K562 (cell line): ENCODE measurements around the gene EIF3K. TPM values are rescaled to one million over a fixed set of nuclear protein-coding genes. Genes with fewer than 3 reads are reported as not detected.

Experiments used
- ATAC-seq: fragments of 200-7000 bp; cut with Tn5 transposase; 3 replicates; pipeline ENCODE4 v1.9.1; 2020; ENCODE audit warnings: moderate library complexity
- BruUV-seq: library from RNA; stranded (reverse); fragments of 400-500 nt; replicated peaks from 2 replicates; lab custom pipeline; 2021; lab: Mats Ljungman, UMichigan
- CTCF ChIA-PET: fragments of 300-600 bp; formaldehyde crosslinking; extraction: SDS; loops from one replicate; lab custom pipeline; 2021; ENCODE audit warnings: low intra/inter-chr PET ratio; lab: Yijun Ruan, JAX
- POLR2A ChIA-PET: fragments of 300-600, 350-650 bp; sonication (Branson Sonifier 250); formaldehyde crosslinking; extraction: SDS; loops from one replicate; lab custom pipeline; 2021; ENCODE audit warnings: antibody characterized with exemption, inconsistent platforms; lab: Yijun Ruan, JAX
- DNase-seq, 4 experiments: peaks; one replicate each; pipeline versions ENCODE4 v3.0.0 to v3.0.0-alpha.2; 2011 to 2018; ENCODE audit warnings: low spot score in 3 of 4, mixed read lengths in 3 of 4; ENCODE audit errors: extremely low read depth in 1 of 4
- FAIRE-seq: peaks from 2 replicates; lab custom pipeline; 2011; peaks lifted over from hg19 to GRCh38; lab: Jason Lieb, UNC
- H2AFZ ChIP-seq: 2 replicates; pipeline ENCODE4 v1.6.0; 2011; ENCODE audit warnings: low read depth, low read length, control low read depth, inconsistent platforms
- H3K27ac ChIP-seq: fragments of 200-600 bp; 3 replicates; pipeline ENCODE4 v1.8.0; 2011; ENCODE audit warnings: low read depth, mild to moderate bottlenecking, control low read depth, inconsistent platforms, low read length, moderate library complexity, mixed read lengths; ENCODE audit errors: extremely low read depth
- H3K27me3 ChIP-seq, 2 experiments: fragments of 300-600 bp in 1 of 2; 2 replicates in 1 of 2; 3 replicates in 1 of 2; pipeline versions ENCODE4 v1.6.0 to v1.8.0; 2011; ENCODE audit warnings: inconsistent platforms in 2 of 2, low read length in 2 of 2, mild to moderate bottlenecking in 1 of 2, mixed read lengths in 1 of 2, moderate library complexity in 1 of 2; ENCODE audit not compliant: control insufficient read depth in 2 of 2, insufficient read depth in 2 of 2
- H3K36me3 ChIP-seq: fragments of 300-600 bp; 3 replicates; pipeline ENCODE4 v1.8.0; 2011; ENCODE audit warnings: mild to moderate bottlenecking, low read length, inconsistent platforms; ENCODE audit not compliant: control insufficient read depth, insufficient read depth
- H3K4me1 ChIP-seq, 2 experiments: fragments of 200-600 bp in 1 of 2; replicated peaks in 1 of 2; 2 replicates in 1 of 2; 3 replicates in 1 of 2; pipeline versions ENCODE4 v1.5.1 to v1.8.0; 2011; ENCODE audit warnings: inconsistent platforms in 2 of 2, low read length in 2 of 2, mild to moderate bottlenecking in 1 of 2, mixed read lengths in 1 of 2, moderate library complexity in 1 of 2; ENCODE audit not compliant: control insufficient read depth in 2 of 2, insufficient read depth in 2 of 2
- H3K4me2 ChIP-seq: 2 replicates; pipeline ENCODE4 v1.6.1; 2011; ENCODE audit warnings: low read length, control low read depth, inconsistent platforms, mixed read lengths; ENCODE audit not compliant: insufficient read depth
- H3K4me3 ChIP-seq: fragments of 200-600 bp; sonication (generic), shearing (Covaris generic); 2 replicates; pipeline ENCODE4 v1.5.1; 2016; ENCODE audit warnings: control low read depth, inconsistent platforms
- H3K79me2 ChIP-seq: fragments of 200-600 bp; 3 replicates; pipeline ENCODE4 v1.8.0; 2011; ENCODE audit warnings: low read length, inconsistent platforms; ENCODE audit not compliant: control insufficient read depth, insufficient read depth
- H3K9ac ChIP-seq, 2 experiments: 2 replicates each; pipeline versions ENCODE4 v1.6.0 to v1.6.1; 2011; ENCODE audit warnings: low read depth in 2 of 2, low read length in 2 of 2, control low read depth in 1 of 2, inconsistent platforms in 1 of 2, mild to moderate bottlenecking in 1 of 2, mixed read lengths in 1 of 2; ENCODE audit not compliant: insufficient read depth in 1 of 2
- H3K9me1 ChIP-seq: one replicate; pipeline ENCODE4 v1.6.0; 2011; ENCODE audit warnings: inconsistent platforms, mild to moderate bottlenecking, low read length, moderate library complexity; ENCODE audit not compliant: control insufficient read depth, insufficient read depth
- H3K9me3 ChIP-seq: replicated peaks from 2 replicates; pipeline ENCODE4 v1.5.1; 2011; ENCODE audit warnings: low read depth, low read length, inconsistent platforms; ENCODE audit not compliant: control insufficient read depth, insufficient read depth
- H4K20me1 ChIP-seq: replicated peaks from 2 replicates; pipeline ENCODE4 v1.6.1; 2011; ENCODE audit warnings: low read length, inconsistent platforms, mixed read lengths; ENCODE audit not compliant: control insufficient read depth, insufficient read depth
- ADNP ChIP-seq: fragments of 200-800 bp; sonication (Bioruptor generic); IDR thresholded peaks from 2 replicates; pipeline ENCODE4 v1.6.1; 2016; ENCODE audit warnings: missing genetic modification characterization, missing compliant biosample characterization
- ARID1B ChIP-seq: fragments of 450-650 bp; IDR thresholded peaks from 2 replicates; pipeline ENCODE4 v1.6.1; 2016; ENCODE audit warnings: antibody characterized with exemption, mild to moderate bottlenecking, inconsistent platforms
- CBFB ChIP-seq: sonication (generic); formaldehyde crosslinking; IDR thresholded peaks from 2 replicates; pipeline ENCODE4 v1.4.0; 2020; ENCODE audit warnings: mild to moderate bottlenecking, missing genetic modification reagents
- CBX1 ChIP-seq: sonication (generic); IDR thresholded peaks from 2 replicates; pipeline ENCODE4 v1.6.1; 2016; ENCODE audit warnings: antibody characterized with exemption, low read depth, mild to moderate bottlenecking
- CBX2 ChIP-seq: fragments of 200-600 bp; sonication (generic); IDR thresholded peaks from one replicate; pipeline ENCODE4 v1.6.1; 2012; ENCODE audit warnings: mild to moderate bottlenecking, low read length, inconsistent platforms; ENCODE audit not compliant: insufficient read depth, poor library complexity, severe bottlenecking
- CBX3 ChIP-seq, 2 experiments: IDR thresholded peaks; 1 replicate in 1 of 2; 2 replicates in 1 of 2; pipeline ENCODE4 v1.6.1; 2012; ENCODE audit warnings: inconsistent platforms in 2 of 2, low read length in 2 of 2, borderline replicate concordance in 1 of 2, control low read depth in 1 of 2
- CHD4 ChIP-seq: fragments of 200-600 bp; sonication (generic); IDR thresholded peaks from 3 replicates; pipeline ENCODE4 v1.6.1; 2012; ENCODE audit warnings: low read depth, mild to moderate bottlenecking, mixed read lengths, low read length, inconsistent platforms; ENCODE audit not compliant: insufficient read depth, insufficient replicate concordance, poor library complexity, severe bottlenecking
- CTBP1 ChIP-seq: fragments of 450-650 bp; IDR thresholded peaks from 2 replicates; pipeline ENCODE4 v1.6.1; 2016; ENCODE audit warnings: borderline replicate concordance
- ELF2 ChIP-seq: fragments of 250-450 bp; sonication (Bioruptor Pico); IDR thresholded peaks from 2 replicates; pipeline ENCODE4 v1.5.0; 2021; ENCODE audit warnings: mild to moderate bottlenecking
- ELF4 ChIP-seq: fragments of 450-650 bp; formaldehyde crosslinking; IDR thresholded peaks from 2 replicates; pipeline ENCODE4 v1.4.0; 2022; ENCODE audit warnings: missing genetic modification characterization
- KDM1A ChIP-seq, 2 experiments: fragments of 450-650 bp; IDR thresholded peaks; 2 replicates each; pipeline ENCODE4 v1.6.1; 2016; ENCODE audit warnings: mild to moderate bottlenecking in 2 of 2
- MIER1 ChIP-seq: fragments of 450-650 bp; IDR thresholded peaks from 2 replicates; pipeline ENCODE4 v1.6.1; 2016; ENCODE audit warnings: antibody characterized with exemption, mild to moderate bottlenecking, low read depth
- NR1H2 ChIP-seq: sonication (generic); formaldehyde crosslinking; IDR thresholded peaks from 2 replicates; pipeline ENCODE4 v1.4.0; 2020; ENCODE audit warnings: mild to moderate bottlenecking, missing genetic modification reagents
- NR2C1 ChIP-seq, 2 experiments: fragments of 450-650 bp; IDR thresholded peaks; 2 replicates each; pipeline ENCODE4 v1.6.1; 2017; ENCODE audit warnings: mild to moderate bottlenecking in 2 of 2, antibody characterized with exemption in 1 of 2, inconsistent platforms in 1 of 2, missing compliant biosample characterization in 1 of 2, missing genetic modification characterization in 1 of 2
- SAFB2 ChIP-seq: fragments of 200-400 bp; formaldehyde crosslinking; IDR thresholded peaks from 2 replicates; pipeline ENCODE4 v1.6.1; 2018; ENCODE audit warnings: borderline replicate concordance, low read length, low read depth, moderate library complexity; ENCODE audit not compliant: severe bottlenecking
- SP1 ChIP-seq: sonication (generic); formaldehyde crosslinking; IDR thresholded peaks from 2 replicates; pipeline ENCODE4 v1.8.1; 2022; ENCODE audit warnings: mild to moderate bottlenecking, missing genetic modification reagents
- SRSF3 ChIP-seq: fragments of 200-400 bp; formaldehyde crosslinking; IDR thresholded peaks from 2 replicates; pipeline ENCODE4 v1.6.1; 2016; ENCODE audit warnings: mild to moderate bottlenecking, low read length, moderate library complexity; ENCODE audit not compliant: insufficient read depth
- TRIM24 ChIP-seq, 2 experiments: fragments of 450-650 bp; IDR thresholded peaks; 2 replicates each; pipeline ENCODE4 v1.6.1; 2016
- TRIM28 ChIP-seq: fragments of 450-650 bp; IDR thresholded peaks from 2 replicates; pipeline ENCODE4 v1.6.1; 2017
- ZNF175 ChIP-seq: fragments of 200-800 bp; sonication (Bioruptor generic); IDR thresholded peaks from 2 replicates; pipeline ENCODE4 v1.6.1; 2016; ENCODE audit warnings: low read depth, mild to moderate bottlenecking, missing genetic modification characterization, missing compliant biosample characterization
- ZNF311 ChIP-seq: fragments of 250-450 bp; sonication (Bioruptor Pico); IDR thresholded peaks from 2 replicates; pipeline ENCODE4 v1.4.0; 2020; ENCODE audit warnings: mild to moderate bottlenecking, moderate library complexity
- ZNF316 ChIP-seq: fragments of 450-650 bp; IDR thresholded peaks from 2 replicates; pipeline ENCODE4 v1.6.1; 2016
- ZNF785 ChIP-seq: fragments of 250-450 bp; sonication (Bioruptor Pico); IDR thresholded peaks from 2 replicates; pipeline ENCODE4 v1.4.0; 2020; ENCODE audit warnings: mild to moderate bottlenecking
- WGBS: fragments of 100-300 bp; shearing (Covaris generic); methylation state at CpG from one replicate; pipeline ENCODE4 v1.1.6; 2016; ENCODE audit warnings: low coverage, mixed read lengths; ENCODE audit not compliant: insufficient coverage; ENCODE audit errors: missing lambda C conversion rate; 5-methylcytosine and 5-hydroxymethylcytosine counted together
- in situ Hi-C: fragments of 300-500 bp; cut with MboI; formaldehyde crosslinking; loops from 4 replicates; pipeline ENCODE4 v1.15.0; 2018; ENCODE audit warnings: inconsistent platforms, mixed read lengths
- intact Hi-C: fragments of 100-400 bp; cut with micrococcal nuclease; formaldehyde crosslinking; loops from 2 replicates; pipeline ENCODE4 v1.14.2; 2022
- polyA plus RNA-seq, 8 experiments: library from polyadenylated mRNA; depleted of rRNA in 4 of 8; stranded (reverse) in 5 of 8; unstranded in 3 of 8; fragments of >200 nt; fragmentation: Nextera tagmentation in 2 of 8; fragmentation: Illumina TruSeq in 1 of 8; extraction: Ambion mirVana in 2 of 8; extraction: Trizol in 1 of 8; gene quantifications; 2 replicates each; pipeline versions ENCODE4 v1.2.1 to v1.2.3, GENCODE V29; 2011 to 2014; ENCODE audit warnings: inconsistent platforms in 1 of 8, missing spikeins in 1 of 8
- total RNA-seq, 7 experiments: library from RNA; depleted of rRNA in 6 of 7; stranded (reverse); fragments of >200 nt in 6 of 7; fragmentation: Illumina TruSeq in 2 of 7; extraction: Trizol in 2 of 7; gene quantifications; 2 replicates each; pipeline versions ENCODE4 v1.2.1 to v1.2.3, GENCODE V29; 2011 to 2021; ENCODE audit warnings: low replicate concordance in 1 of 7
- TF ChIP-seq, protein P1 (sequence below), 2 experiments: fragments of 450-650 bp in 1 of 2; sonication (generic) in 1 of 2; formaldehyde crosslinking; conservative IDR thresholded peaks; 2 replicates each; pipeline versions ENCODE4 v1.4.0 to v1.8.1; 2020 to 2022; ENCODE audit warnings: mild to moderate bottlenecking in 1 of 2, missing genetic modification reagents in 1 of 2

The EIF3K gene
- total and polyA plus RNA-seq, 9 of the 15 experiments (the other 6 are each of a cell fraction or from before 2014, with no cell fraction given), result 387 to 1,827 (median 733) TPM

DNA sequence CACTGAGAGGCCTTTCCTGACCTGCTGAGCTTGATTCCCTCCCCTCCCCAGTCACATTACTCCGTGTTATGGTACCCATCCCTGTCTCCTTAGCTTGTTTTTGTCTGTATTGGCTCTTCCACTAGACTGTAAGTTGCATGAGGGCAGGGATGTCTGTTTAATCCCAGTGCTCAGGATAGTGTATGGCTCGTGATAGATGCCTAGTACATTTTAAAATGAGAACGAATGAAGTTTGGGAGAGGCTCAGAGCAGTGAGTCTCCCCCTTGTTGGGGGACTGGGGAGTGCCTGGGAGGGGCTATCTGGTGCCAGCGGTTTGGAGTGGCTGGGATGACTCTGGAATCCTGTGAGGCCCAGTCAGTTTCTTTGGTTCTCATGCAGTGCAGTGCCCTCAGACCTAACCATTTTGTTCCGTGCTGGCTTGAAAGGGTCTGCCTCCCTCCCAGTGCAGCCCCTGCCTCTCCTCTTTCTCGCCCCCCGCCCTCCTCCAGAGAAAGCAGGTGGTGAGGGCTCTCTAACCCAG, 63.9 kb downstream of the EIF3K start:
- no peak for ATAC-seq
- Histone ChIP-seq H3K27ac (peak overlapping the region; percentile 98), H3K4me3 (no peak overlapping the region), H3K9me1 (peaks cover 3% of the 10 kb centered on the region), H3K36me3 (peaks cover 66% of the 10 kb centered on the region), H3K9me3 (peaks cover 7% of the 10 kb centered on the region), H4K20me1 (peaks cover 14% of the 10 kb centered on the region; the same call in 1 of the 2 replicates), H3K79me2 (peaks cover 100% of the 10 kb centered on the region), H3K4me1 (peaks cover 73 to 91% of the 10 kb centered on the region in 2 experiments), H2AFZ (no peak overlapping the region), H3K27me3 (no peaks in the 10 kb centered on the region), H3K4me2 (peak overlapping the region; percentile 63; the same call in 1 of the 2 replicates), H3K9ac (peak overlapping the region; percentile 67 to 76)
- intact Hi-C loops, result no loop called here
- POLR2A ChIA-PET, result interaction anchor here (0.6 to 1.3 kb wide), 2 partner anchors 13 to 694 kb away, joined by 3 to 8 read pairs; no protein-coding TSS in a partner anchor
- WGBS, result 92% methylated on average over 5 of the region's 7 CpGs
- CTCF ChIA-PET, result no interaction called here
- no TSS peak for BruUV-seq
- DNase-seq, result no peak
- in situ Hi-C loops, result no loop called here
- FAIRE-seq, result no peak
- TF ChIP-seq ZNF175 (CRISPR knock-in tag) (no peak), CTBP1 (no peak), CHD4 (peak; percentile 65), ADNP (tag) (peak; percentile 70; the same call in 1 of the 2 replicates), CBX2 (no peak), ELF4 (no peak), NR2C1 (IDR thresholded peaks at IDR 0.05) (no peak), NR2C1 (tag; IDR thresholded peaks at IDR 0.05) (no peak), CBX3 (IDR thresholded peaks at IDR 0.05; ENCODE audit: borderline replicate concordance in 1 of 2, low read length in 2 of 2) (peak in 1 of 2 experiments; percentile 81; a peak in 1 of 3 replicates), ZNF316 (peak; percentile 94), ARID1B (no peak), TRIM24 (IDR thresholded peaks at IDR 0.05) (peak; percentile 73 to 90), TRIM28 (peak; percentile 96), MIER1 (no peak), ZNF785 (no peak), CBX1 (peak; percentile 45; the same call in 1 of the 2 replicates), KDM1A (IDR thresholded peaks at IDR 0.05) (peak in 1 of 2 experiments; percentile 64; a peak in 3 of 4 replicates), CBFB (CRISPR knock-in tag) (no peak), NR1H2 (CRISPR knock-in tag) (no peak), ELF2 (CRISPR knock-in tag) (no peak), SP1 (CRISPR knock-in tag) (0 out of 2 replicates have a peak, but pooled peaks have one; percentile 10), SRSF3 (no peak), SAFB2 (no peak), ZNF311 (CRISPR knock-in tag) (0 out of 2 replicates have a peak, but pooled peaks have one; percentile 50)
- TF ChIP-seq, protein P1, sequence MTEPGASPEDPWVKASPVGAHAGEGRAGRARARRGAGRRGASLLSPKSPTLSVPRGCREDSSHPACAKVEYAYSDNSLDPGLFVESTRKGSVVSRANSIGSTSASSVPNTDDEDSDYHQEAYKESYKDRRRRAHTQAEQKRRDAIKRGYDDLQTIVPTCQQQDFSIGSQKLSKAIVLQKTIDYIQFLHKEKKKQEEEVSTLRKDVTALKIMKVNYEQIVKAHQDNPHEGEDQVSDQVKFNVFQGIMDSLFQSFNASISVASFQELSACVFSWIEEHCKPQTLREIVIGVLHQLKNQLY (CRISPR knock-in tag; conservative IDR thresholded peaks at IDR 0.05), result no peak
